Measurements from ENCODE around the gene ARID4B. TPM values are rescaled to one million over a fixed set of nuclear protein-coding genes. Genes with fewer than 3 reads are reported as not detected.

ARID4B gene
- total RNA-seq = 38.7 and 41.8 TPM in 2 replicates

DNA sequence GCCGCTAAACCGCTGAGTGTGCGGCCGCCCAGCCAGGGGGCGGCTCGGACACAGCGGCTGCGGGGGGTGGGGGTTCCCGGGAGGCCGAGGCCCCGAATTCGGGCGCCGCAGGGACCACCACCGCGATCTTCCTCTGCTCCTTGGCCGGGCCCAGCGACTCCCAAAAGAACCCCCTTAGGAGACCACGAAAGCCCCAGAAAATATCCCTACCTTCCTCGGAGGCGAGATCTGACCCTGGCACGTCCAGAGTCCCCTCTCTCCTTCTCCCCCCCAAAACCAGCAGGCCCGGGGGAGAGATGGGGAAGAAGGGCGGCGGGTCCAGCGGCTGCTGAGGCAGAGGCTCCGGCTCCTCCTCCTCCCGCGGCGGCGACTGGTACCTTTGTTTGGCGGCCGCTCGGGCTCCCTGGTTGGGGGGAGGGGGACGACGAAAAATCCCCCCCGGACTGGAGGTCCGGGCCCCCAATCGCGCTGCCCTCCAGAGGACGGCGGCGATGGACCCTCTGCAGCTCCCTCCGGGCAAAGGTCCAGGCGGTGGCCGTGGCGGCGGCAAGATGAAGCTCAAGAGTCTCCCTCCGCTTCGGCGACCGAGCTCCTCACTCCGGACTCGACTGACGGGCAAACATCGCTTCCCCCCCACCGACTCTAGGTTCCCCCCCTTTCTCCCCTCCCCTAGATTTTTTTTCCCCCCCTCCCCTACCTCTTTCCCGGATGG, at the start of gene ARID4B:
Gene ARID4B (minus strand): TSS at position 621 of the 712 bp plus-strand sequence. CDS start 1,260 bp downstream, outside the sequence.

DNA sequence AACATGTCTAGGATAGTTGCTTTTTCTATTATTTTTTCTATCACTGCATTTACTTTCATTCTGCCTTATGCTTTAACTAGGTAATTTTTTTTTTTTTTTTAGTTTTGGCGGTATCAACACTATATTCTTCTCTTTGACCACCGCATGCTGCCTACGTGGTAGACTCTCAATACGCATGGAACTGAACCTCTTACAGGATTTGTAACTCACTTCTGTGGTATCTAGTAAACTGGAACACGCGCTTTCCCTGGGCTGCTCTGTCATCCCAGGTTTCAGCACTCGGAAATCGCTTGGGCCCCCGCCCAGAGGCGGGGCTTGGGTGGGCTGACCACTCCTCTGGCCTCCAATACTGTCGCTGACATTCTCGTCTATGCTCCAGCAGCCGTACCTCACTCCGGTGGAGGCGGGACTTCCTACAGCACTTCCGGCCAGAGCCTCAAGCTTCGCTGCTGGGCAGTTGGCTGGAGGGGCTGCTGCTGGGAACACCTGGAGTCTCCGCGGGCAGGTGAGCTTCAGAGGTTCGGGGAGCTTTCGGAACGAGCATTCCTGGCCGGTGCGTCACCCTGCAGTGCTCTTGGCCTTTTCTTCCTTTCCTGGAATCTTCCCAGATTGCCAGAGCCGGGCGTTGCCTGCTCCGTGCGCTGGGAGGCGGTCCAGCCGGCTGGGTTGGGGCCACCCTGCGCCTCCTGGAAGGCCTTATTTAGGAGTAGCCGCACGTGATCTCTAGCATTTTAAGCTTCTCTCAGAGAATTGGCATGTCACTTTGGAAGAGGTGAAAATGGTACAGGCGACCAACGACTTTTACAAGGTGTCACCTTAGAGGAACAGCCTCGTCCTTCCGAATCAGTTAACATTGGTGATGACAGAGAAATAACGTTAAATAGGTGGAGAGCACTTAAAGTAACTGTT, 39.3 kb upstream of the ARID4B start, which contains the start of gene TBCE:
Gene TBCE (plus strand): TSS at position 428 of the 909 bp plus-strand sequence. CDS start 12,623 bp downstream, outside the sequence.

DNA sequence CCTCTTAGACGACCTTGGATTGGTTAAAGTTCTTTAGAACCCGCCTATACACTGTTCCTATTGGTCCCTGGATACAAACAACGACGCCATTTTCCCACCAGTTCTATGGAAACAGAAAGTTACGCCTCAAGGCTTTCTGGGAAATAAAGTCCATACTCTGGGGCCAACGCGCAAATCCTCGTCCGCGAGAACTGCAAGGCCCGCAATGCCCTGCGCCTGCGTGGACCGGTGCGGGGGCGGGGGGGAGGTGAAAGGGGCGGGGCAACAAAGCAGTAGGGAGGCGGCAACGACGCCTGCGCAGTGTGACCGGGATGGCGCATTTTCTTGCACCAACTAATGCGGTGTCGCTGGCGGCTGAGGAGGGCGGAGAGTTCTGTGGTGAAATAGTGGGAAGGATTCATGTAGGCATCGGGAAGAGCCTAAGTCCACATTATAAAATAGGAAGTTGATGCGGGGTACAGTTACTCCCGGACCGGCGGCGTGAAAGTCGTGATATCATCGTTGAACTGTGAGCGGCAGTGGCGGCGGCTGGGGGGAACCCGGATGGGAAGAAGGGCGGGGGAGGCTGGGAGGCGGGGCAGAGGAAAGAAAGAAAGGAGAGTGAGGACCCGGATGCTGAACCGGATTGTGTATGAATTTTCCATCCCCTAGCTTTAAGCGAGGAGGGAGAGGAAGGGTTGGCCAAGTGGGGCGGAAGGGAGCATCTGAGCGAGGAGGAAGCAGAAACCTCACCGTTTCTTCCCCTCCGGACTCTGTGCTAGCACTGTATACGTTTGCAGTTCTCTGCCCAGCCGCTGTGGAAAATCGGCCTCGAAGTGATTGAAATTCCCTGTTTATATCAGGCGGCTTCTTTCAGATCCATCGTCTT, 526 bp upstream of the ARID4B start, which contains the start of gene GGPS1:
Gene GGPS1 (plus strand): TSS at position 300 of the 868 bp plus-strand sequence. CDS start 6,695 bp downstream, outside the sequence.

DNA sequence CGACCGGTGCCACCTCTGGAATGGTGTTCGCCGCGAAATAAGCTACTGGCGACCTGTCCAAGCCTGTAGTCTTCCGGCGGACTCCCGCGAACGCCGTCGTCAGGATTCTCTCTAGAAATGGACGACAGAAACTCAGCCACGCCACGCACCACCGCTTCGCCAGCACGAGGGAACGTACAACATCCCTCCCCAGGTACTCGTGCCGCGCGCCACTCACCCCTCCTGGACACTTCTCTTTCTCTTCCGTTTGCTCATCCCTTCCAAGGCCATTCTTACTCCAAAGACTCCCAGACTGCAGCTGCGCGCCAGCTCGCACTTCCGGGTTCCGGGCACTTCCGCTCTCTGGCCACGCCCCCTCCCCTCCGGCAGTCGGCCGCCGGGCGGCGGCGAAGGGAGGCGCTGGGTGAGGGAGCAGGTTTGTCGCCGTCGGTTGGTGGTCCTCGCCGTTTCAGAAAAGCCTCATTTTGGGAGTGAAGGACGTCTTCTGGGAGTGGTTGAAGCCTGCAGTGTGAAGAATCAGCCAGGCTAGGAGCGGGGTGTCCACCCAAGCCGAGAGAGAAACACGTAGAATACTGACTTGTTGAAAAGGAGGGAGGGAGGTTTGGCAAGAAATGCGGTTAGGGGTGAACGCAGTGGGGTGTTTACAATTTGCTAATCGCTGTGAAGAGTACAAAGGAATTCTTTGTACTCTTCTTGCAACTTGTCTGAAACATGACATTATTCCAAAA, 166.9 kb downstream of the ARID4B start, which contains the start of gene RBM34:
Gene RBM34 (minus strand): TSS at position 294 of the 728 bp plus-strand sequence. CDS start 24 bp downstream, at position 270.

DNA sequence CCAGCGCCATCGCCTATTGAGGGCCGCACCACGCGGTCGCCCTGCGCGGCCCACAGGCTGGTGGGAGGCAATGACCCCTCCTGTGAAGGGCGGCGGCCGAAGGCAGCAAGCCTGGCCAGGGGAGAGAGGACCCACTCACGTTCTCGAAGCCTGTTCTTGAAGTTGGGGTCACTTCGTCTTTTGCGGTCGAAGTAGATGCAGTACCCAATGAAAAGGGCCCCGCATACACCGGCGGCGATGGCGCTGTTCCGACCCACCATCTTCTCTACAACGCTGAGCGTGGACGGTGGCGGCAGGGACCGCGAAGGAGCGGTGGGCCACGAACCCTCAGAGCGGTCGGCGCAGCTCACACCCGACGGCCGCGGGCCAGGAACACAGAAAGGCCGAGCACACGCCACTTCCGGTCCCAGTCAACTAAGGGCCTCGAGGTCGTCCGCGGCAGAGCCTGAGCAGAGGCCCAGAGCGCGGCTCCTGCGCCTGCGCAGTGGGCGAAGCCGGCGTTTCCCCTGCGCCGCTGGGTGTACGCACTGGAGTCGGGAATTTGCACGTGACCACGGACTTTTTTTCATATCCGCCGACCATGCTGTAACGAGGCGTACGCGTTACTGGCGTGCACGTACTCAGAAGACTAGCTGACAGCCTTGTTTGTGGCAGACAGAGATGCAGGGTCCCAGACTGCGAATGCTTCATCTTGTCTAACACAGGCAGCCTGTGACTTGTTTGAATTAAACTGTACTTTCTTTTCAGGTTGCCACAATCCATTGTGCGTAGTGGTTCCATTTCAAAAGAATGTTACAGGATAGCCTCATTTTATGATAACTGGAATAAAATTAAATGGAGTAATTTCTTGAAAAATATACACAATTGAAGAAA, 199.3 kb downstream of the ARID4B start, which contains the start of gene TOMM20:
Gene TOMM20 (minus strand): TSS at position 382 of the 873 bp plus-strand sequence. CDS start 122 bp downstream, at position 260.

Other genes with a start within 250 kb of the ARID4B start
- 78.2 and 89.9 TPM in 2 replicates for gene TOMM20, start 199.3 kb downstream of the ARID4B start, total RNA-seq
- gene RBM34, start 166.9 kb downstream of the ARID4B start, total RNA-seq = 68.0 and 69.4 TPM in 2 replicates
- gene GGPS1, start 391 bp upstream of the ARID4B start, total RNA-seq = 19.5 and 23.9 TPM in 2 replicates
- gene TBCE, start 39.2 kb upstream of the ARID4B start, total RNA-seq = 19.5 and 21.5 TPM in 2 replicates
- gene B3GALNT2, start 176.3 kb upstream of the ARID4B start, total RNA-seq = 55.8 and 60.1 TPM in 2 replicates